LNCaP clone FGC (cell line): ENCODE results near the gene TNXB.

Experiments used
- DNase-seq: peaks from one replicate; pipeline ENCODE4 v3.0.0-alpha.2; 2011; ENCODE audit warnings: low read depth
- H3K4me3 ChIP-seq: 2 replicates; pipeline ENCODE4 v1.5.1; 2011; ENCODE audit warnings: mild to moderate bottlenecking, low read depth, low read length, control low read depth
- CTCF ChIP-seq: IDR thresholded peaks from 2 replicates; pipeline ENCODE4 v1.5.1; 2012; ENCODE audit warnings: mild to moderate bottlenecking; ENCODE audit not compliant: control insufficient read depth, insufficient read depth; ENCODE audit errors: extremely low read depth

The TNXB gene

GRCh38 chr6:32075781-32076180 is 33.4 kb downstream of the TNXB start:
- no peak for DNase-seq
- no peak for TF ChIP-seq CTCF
- no peak overlapping the region for H3K4me3 ChIP-seq

- TF ChIP-seq CTCF, result no peak
- H3K4me3 ChIP-seq, result no peak overlapping the region
- no peak for DNase-seq
Measured at GRCh38 chr6:32074996-32075532, 34.1 kb downstream of the TNXB start.

GRCh38 chr6:32073613-32074012 is 35.5 kb downstream of the TNXB start:
- no peak overlapping the region for H3K4me3 ChIP-seq
- TF ChIP-seq CTCF, result no peak
- DNase-seq, result no peak

- H3K4me3 ChIP-seq, result no peak overlapping the region
- DNase-seq, result no peak
- no peak for TF ChIP-seq CTCF
Measured at GRCh38 chr6:32073101-32073500, 36.0 kb downstream of the TNXB start.

GRCh38 chr6:32070814-32071543 is 38.2 kb downstream of the TNXB start:
- H3K4me3 ChIP-seq, result no peak overlapping the region
- no peak for DNase-seq
- no peak for TF ChIP-seq CTCF

GRCh38 chr6:32069878-32070515 is 39.1 kb downstream of the TNXB start:
- TF ChIP-seq CTCF, result no peak
- H3K4me3 ChIP-seq, result no peak overlapping the region
- DNase-seq, result no peak
